ENCODE results near the gene SMPD2.

SMPD2 gene

GRCh38 chr6:109490713-109491112, 50.2 kb downstream of the SMPD2 start:
- DNase-seq (ENCODE audit: low spot score), result no peak
- TF ChIP-seq CTCF (IDR thresholded peaks at IDR 0.05; ENCODE audit: extremely low read depth, missing control alignments), result no peak

- peak; percentile 31 for DNase-seq (ENCODE audit: low spot score)
Measured at GRCh38 chr6:109491207-109491938, 50.8 kb downstream of the SMPD2 start.

More at GRCh38 chr6:109491207-109491938, 50.8 kb downstream of the SMPD2 start:
- TF ChIP-seq CTCF (IDR thresholded peaks at IDR 0.05; ENCODE audit: extremely low read depth, missing control alignments), result no peak

All from GM20000 (cell line).